Measurements from ENCODE around the gene KIZ.

Gene KIZ

GRCh38 chr20:21105429-21106170, 20.3 kb upstream of the KIZ start:
- DNase-seq (ENCODE audit: low read depth in 2 of 2), result no peak

- DNase-seq (ENCODE audit: low read depth in 2 of 2), result no peak
Observed at GRCh38 chr20:21106171-21107017, 19.5 kb upstream of the KIZ start, which contains the start of gene LINC00237. LINC00237 (minus strand) TSS chr20:21106358.

- DNase-seq (ENCODE audit: low read depth in 2 of 2), result no peak
Observed at GRCh38 chr20:21109144-21109543, 16.7 kb upstream of the KIZ start.

- DNase-seq (ENCODE audit: low read depth in 2 of 2), result no peak
Observed at GRCh38 chr20:21110811-21111210, 15.1 kb upstream of the KIZ start.

- DNase-seq (ENCODE audit: low read depth in 2 of 2), result no peak
Observed at GRCh38 chr20:21111416-21111815, 14.5 kb upstream of the KIZ start.

- no peak for DNase-seq (ENCODE audit: low read depth in 2 of 2)
Observed at GRCh38 chr20:21113697-21114096, 12.2 kb upstream of the KIZ start.

- DNase-seq (ENCODE audit: low read depth in 2 of 2), result no peak
Observed at GRCh38 chr20:21114584-21114983, 11.3 kb upstream of the KIZ start.

- no peak for DNase-seq (ENCODE audit: low read depth in 2 of 2)
Observed at GRCh38 chr20:21117521-21117920, 8.4 kb upstream of the KIZ start.

- DNase-seq (ENCODE audit: low read depth in 2 of 2), result no peak
Observed at GRCh38 chr20:21118138-21118537, 7.7 kb upstream of the KIZ start.

GRCh38 chr20:21118782-21119181, 7.1 kb upstream of the KIZ start:
- DNase-seq (ENCODE audit: low read depth in 2 of 2), result no peak

- DNase-seq (ENCODE audit: low read depth in 2 of 2), result no peak
Observed at GRCh38 chr20:21124190-21124589, 1.7 kb upstream of the KIZ start.

- DNase-seq (ENCODE audit: low read depth in 2 of 2), result no peak
Observed at GRCh38 chr20:21125072-21125848, 622 bp upstream of the KIZ start.

GRCh38 chr20:21126581-21126870, 644 bp downstream of the KIZ start:
- DNase-seq (ENCODE audit: low read depth in 2 of 2), result no peak

- no peak for DNase-seq (ENCODE audit: low read depth in 2 of 2)
Observed at GRCh38 chr20:21127201-21127981, 1.5 kb downstream of the KIZ start.

GRCh38 chr20:21129861-21130260, 4.0 kb downstream of the KIZ start:
- no peak for DNase-seq (ENCODE audit: low read depth in 2 of 2)

- no peak for DNase-seq (ENCODE audit: low read depth in 2 of 2)
Observed at GRCh38 chr20:21133404-21133803, 7.5 kb downstream of the KIZ start.

- DNase-seq (ENCODE audit: low read depth in 2 of 2), result no peak
Observed at GRCh38 chr20:21133917-21134622, 8.2 kb downstream of the KIZ start.

- DNase-seq (ENCODE audit: low read depth in 2 of 2), result no peak
Observed at GRCh38 chr20:21134883-21135493, 9.1 kb downstream of the KIZ start.

- DNase-seq (ENCODE audit: low read depth in 2 of 2), result no peak
Observed at GRCh38 chr20:21136015-21136732, 10.3 kb downstream of the KIZ start.

- DNase-seq (ENCODE audit: low read depth in 2 of 2), result no peak
Observed at GRCh38 chr20:21137078-21137477, 11.2 kb downstream of the KIZ start.

Data from stimulated activated CD4-positive, alpha-beta T cell treated with anti-CD3 and anti-CD28 coated beads, Interleukin-15, amount 100 ng/mL, for 48 hours (primary cell).